ENCODE results near the gene IDE.

- TF ChIP-seq POLR2AphosphoS5 (IDR thresholded peaks at IDR 0.05; ENCODE audit: low read depth, low read length) (no peak), POLR2A (IDR thresholded peaks at IDR 0.05; ENCODE audit: low read depth, low read length) (no peak), TAF1 (IDR thresholded peaks at IDR 0.05; ENCODE audit: borderline replicate concordance, low read depth, low read length) (no peak)
These were observed 2.2 kb downstream of the IDE start for GRCh38 chr10:92571649-92572048.

All from GM12892 (cell line).